NCI-H2196 treated with DMSO at 0.1 percent for 48 hours (cell line): Measurements from ENCODE around the gene TM9SF3.
"Not testable (repeated sequence)": the region's sequence is repeated elsewhere in the genome, so short reads cannot be mapped to it uniquely, and the experiment has no call there.

Source experiments
- DNase-seq: peaks from one replicate; lab custom pipeline; 2025; ENCODE audit not compliant: unreplicated experiment; lab: John Stamatoyannopoulos, UW

Gene TM9SF3

GRCh38 chr10:96570511-96570910 lies 16.3 kb downstream of the TM9SF3 start:
- no peak for DNase-seq

DNA sequence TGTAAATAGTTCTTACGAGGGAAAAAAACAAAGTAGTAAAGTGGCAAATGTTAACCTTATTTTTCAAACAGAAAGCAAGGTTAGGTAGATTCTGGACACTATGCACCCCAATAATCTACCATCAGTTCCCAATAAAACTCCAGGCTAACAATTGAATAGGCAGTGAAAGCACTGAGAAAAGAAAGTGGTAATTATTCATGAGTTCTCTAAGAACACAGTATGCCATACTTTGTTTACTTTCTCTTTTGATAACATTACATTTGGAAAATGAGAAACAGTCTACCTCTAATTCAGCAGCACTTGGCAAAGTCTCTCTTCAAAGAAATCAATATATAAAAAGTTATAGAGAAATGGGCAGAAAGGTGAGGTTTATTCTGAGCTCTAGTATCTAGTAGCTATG lies 18.4 kb downstream of the TM9SF3 start:
- no peak for DNase-seq

DNA sequence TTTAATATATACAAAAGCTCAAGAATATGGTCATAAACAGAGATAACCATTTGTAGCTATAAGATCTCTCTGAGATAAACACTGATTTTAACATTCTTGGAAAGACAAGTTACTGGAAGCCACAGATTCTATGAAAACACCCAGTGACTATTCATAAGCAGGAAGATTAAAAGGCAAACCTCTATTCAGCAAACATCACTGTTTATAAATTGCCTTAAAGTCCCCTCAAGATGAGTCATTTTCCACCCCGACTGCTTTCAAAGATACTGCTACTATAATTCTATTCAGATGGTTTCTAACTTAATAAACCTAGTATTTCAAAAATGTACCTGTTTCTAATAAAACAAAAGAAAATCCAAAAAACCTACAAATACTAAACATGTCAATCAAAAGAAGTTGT lies 21.0 kb downstream of the TM9SF3 start:
- DNase-seq, result no peak

DNA sequence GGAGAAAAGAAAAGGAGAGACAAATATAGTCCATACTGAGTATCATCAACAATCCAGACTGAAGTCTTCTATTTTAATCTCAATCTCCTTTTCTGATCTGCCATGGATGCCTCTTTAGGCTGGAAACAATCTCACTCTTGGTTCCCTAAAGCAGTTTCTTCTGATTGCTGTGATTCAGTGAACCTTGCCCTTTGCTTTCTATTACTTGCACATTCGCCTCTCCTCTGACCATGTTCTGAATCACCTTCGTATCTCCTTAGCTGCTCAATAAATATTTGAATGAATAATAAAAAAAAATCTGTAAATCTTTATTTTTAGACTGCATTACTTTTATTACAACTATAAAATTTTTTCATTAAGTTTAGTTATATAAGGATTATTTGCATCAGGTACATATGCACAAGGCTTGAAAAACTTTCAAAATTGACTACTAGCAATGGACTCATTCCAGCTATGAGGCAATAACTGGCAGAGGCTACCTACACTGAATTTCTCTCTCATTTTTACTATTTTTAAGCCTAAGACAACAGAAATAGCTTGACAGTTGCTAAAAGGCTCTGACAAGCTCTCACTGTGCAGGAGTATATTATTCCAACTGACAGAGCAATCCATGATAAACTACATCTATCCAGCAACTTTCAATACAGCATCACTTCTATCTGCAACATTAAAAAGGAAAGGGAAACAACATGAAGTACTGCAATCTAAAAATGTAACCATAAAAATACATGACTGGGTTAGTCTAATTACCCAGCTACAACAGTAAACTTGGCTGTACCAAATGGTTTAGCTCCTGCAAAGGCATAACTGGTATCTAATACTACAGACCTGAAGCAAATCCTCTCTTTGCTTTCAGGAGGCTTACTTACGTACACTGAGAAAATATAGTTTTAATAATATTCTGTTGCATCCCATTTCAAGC lies 25.6 kb downstream of the TM9SF3 start:
- no peak for DNase-seq

GRCh38 chr10:96560489-96560888 lies 26.3 kb downstream of the TM9SF3 start:
- no peak for DNase-seq

- DNase-seq, result peak; percentile 1
Measured at GRCh38 chr10:96556003-96556402, 30.8 kb downstream of the TM9SF3 start.

DNA sequence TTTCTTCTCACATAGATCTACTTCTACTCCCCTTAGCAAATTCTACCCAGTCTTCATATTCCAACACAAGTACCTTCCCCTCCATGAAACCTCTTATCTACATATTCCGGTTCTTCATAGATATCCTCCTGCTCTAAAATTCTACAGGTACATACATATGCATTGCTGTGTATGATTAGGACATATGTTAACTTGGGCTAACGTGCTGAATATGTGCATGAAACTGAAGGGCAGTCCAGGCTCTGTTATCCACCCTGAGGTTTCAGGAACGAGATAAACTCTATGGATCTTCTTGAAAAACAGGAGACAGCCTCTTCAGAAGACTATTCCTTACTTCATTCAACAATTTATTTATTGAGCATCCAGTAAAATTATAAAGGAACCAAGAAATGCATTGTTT lies 31.5 kb downstream of the TM9SF3 start:
- DNase-seq, result no peak

DNA sequence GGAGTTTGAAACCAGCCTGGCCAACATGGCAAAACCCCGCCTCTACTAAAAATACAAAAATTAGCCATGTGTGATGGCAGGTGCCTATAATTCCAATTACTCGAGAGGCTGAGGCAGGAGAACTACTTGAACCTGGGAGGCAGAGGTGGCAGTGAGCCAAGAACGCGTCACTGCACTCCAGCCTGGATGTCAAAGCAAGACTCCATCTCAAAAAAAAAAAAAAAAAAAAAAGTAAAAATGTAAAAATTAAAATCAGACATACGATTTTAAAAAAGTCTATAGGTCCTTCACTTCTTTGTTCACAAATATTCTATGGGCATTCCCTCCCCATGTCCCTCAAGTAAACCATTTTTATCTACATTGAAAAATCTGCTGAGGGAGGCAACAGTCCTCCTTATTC lies 38.2 kb downstream of the TM9SF3 start:
- DNase-seq, result peak; percentile 1

GRCh38 chr10:96545558-96545957 lies 41.3 kb downstream of the TM9SF3 start:
- not testable (repeated sequence) for DNase-seq

DNA sequence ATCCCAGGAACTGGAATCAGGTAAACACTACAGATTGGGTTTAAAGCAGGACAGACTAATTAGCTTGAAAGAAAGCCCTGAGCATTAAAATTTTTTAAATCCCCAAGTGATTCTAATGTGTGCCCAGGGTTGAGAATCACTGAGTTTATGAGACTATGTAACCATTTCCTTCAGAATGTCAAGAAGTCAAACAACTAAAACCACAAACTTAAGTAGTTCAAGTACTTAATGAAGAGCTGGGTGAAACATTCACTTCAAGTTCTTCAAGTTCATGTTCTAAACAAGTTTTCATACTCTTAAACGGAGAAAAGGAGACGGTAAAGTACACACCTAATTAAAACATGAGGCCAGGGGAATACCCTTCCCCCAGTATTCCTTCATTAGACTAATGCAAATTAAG lies 44.9 kb downstream of the TM9SF3 start:
- no peak for DNase-seq

GRCh38 chr10:96540240-96540639 lies 46.6 kb downstream of the TM9SF3 start:
- no peak for DNase-seq

DNA sequence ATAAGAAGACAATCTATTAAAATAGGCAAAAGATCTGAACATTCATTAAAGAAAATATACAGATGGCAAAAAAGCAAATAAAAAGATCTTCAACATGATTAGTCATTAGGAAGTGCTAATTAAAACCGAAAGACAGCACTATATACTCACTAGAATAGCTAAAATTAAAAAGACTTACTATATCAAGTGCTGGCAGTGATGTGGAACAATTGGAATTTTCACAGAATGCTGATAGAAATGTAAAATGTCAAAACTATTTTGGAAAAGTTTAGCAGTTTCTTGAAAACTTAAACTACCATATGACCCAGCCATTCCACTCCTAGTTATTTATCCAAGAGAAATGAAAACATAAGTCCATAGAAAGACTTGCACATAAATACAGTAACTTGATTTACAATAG lies 48.1 kb downstream of the TM9SF3 start:
- DNase-seq, result no peak

- no peak for DNase-seq
Measured at GRCh38 chr10:96536129-96536528, 50.7 kb downstream of the TM9SF3 start.

GRCh38 chr10:96532523-96532922 lies 54.3 kb downstream of the TM9SF3 start:
- DNase-seq, result no peak

GRCh38 chr10:96529634-96530279 lies 57.1 kb downstream of the TM9SF3 start:
- no peak for DNase-seq

DNA sequence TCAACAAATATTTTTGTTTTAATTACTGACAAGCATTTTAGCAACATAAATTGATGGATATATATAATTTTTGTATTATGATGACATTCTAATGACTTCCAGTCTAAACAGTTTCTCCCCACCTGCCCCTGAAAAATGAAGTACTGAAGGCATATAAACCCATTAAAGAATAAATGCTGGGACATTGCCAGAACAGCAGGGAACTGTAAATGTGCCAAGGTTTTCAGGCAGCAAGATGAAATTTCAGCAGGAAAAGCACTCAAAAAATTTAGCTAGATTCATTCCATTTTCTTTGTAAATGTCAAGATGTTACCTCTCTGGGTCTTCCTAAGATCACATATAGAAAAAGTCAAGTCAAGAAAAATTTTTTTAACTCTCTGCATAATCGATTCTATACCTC lies 62.1 kb downstream of the TM9SF3 start:
- DNase-seq, result no peak

DNA sequence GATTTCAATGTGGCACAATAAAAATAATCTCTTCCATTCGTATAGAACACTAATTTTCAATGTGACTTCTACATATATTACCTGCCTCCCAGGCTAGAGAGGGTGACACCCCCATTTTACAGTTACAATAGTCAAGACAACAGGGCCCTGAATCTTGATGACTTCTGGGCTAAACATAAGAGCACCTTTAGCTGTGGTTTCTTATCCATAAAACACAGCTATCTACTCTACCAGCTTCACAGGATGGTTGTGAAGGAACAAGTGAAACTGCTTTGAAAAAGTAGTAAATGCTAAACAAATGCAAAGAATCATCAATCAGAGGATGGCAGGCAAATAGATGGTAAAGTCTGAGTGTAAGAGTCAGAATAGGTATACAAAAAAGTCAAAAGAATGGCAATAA lies 69.5 kb downstream of the TM9SF3 start:
- DNase-seq, result no peak

- DNase-seq, result no peak
Measured at GRCh38 chr10:96516337-96516736, 70.5 kb downstream of the TM9SF3 start.

DNA sequence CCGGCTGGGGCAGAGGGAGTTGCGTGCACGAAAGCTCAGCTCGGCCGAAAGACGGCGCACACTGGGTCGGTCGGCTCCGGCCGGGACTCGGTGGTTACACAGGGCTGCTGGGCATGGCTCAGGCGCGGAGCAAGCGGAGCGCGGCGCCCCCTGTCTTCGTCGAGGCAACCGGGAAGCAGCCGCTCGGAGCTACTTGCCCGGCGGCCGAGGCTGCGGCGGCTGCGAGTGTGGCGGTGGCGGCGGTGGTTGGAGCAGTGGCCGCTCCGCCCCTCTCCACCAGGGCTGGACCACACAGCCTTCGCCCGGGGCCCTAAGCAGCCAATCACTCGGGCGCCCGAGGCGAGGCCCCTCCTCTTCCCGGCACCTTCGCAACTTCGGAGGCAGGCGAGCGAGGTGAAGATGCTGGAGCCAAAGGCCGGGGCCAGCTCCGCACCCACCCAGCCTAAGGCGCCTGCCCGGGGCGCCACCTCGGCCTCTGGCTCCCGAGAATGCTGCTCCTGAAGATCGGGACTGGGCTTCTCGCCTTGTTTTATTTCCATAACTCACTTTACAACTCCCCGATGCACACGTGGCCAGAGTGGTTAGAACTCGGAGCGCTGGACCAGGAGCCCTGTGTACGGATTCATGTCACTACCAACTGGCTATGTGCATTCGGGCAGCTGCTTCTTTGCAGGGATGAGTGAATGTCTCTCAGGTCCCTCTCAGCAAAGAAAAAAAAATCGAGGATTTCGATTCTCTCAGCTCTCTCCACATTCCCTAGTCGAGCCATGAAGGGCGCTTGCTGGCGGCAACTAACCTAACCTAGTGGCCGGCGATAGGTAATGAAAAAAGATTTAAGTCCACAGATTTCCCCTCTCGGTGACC lies 72.9 kb downstream of the TM9SF3 start, which contains the start of gene TLL2:
TLL2 (minus strand) TSS at position 229 of the 864 bp plus-strand sequence. CDS start 241 bp downstream, outside the sequence.
- peak; percentile 70 for DNase-seq

GRCh38 chr10:96513305-96513697 lies 73.5 kb downstream of the TM9SF3 start:
- DNase-seq, result no peak

DNA sequence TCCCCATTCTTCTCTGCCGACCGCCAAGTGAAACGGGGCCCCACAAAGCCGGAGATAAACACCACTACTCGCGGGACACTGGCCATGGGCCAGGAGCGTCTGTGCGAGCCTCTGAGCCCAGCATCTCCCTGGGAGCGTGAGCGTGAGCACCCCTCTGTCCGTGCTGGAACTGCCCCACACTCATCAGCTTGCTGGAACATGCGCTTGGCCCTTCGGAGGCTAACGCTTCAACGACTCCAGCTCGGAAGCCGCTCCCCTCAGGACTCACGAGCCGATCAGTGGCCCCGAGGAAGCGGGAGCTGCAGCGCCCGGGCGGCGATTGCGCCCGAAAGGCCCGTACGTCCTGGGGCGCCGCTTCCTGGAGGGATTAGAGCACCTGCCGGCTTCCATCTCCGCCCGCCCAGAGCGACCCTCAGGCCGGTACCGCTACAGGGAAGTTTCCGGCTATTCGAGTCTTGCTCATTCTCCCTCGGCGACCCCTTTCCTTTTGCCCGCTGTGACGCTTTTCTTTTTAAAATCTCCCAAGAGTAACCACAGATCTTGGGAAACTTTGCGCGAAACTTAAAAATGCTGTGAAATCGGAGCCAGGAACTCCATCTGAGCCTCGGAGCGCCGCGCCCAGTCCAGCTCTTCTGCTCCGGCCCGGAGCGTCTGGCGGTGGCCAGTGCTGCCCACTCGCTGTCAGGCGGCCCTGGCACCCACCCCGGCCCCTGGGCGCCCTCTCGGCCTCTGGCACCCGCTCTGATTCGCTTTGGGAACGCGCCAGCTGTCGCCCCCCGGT lies 74.1 kb downstream of the TM9SF3 start:
- DNase-seq, result no peak
